Mononuclear cell (primary cell): ENCODE data around the gene RBM26. TPM values are rescaled to one million over a fixed set of nuclear protein-coding genes. Genes with fewer than 3 reads are reported as not detected.

Experiments
- H3K27me3 ChIP-seq: 2 replicates; pipeline ENCODE4 v1.6.0; 2011; ENCODE audit warnings: low read length, control low read depth; ENCODE audit not compliant: insufficient read depth
- H3K4me1 ChIP-seq: 2 replicates; pipeline ENCODE4 v1.5.1; 2011; ENCODE audit warnings: mild to moderate bottlenecking, low read length, control low read depth; ENCODE audit not compliant: insufficient read depth
- H3K4me3 ChIP-seq: 2 replicates; pipeline ENCODE4 v1.5.1; 2011; ENCODE audit warnings: mild to moderate bottlenecking, low read length, moderate library complexity
- H3K9me3 ChIP-seq: 2 replicates; pipeline ENCODE4 v1.5.1; 2011; ENCODE audit warnings: low read depth, mild to moderate bottlenecking, control low read depth, low read length
- total RNA-seq: library from RNA; depleted of rRNA; stranded (reverse); fragments of >200 nt; gene quantifications from one replicate; pipeline ENCODE4 v1.2.3, GENCODE V29; 2012

RBM26 gene
- total RNA-seq, 1 donor, result 92.8 TPM

- peaks cover 39% of the 10 kb centered on the region for H3K4me1 ChIP-seq
- H3K4me3 ChIP-seq, result peak overlapping the region; percentile 90
- H3K9me3 ChIP-seq, result no peaks in the 10 kb centered on the region
- no peaks in the 10 kb centered on the region for H3K27me3 ChIP-seq
Measured at GRCh38 chr13:79404985-79405384, 1.1 kb downstream of the RBM26 start.

GRCh38 chr13:79404361-79404760 lies 1.7 kb downstream of the RBM26 start:
- Histone ChIP-seq H3K9me3 (no peaks in the 10 kb centered on the region), H3K4me3 (peak overlapping the region; percentile 2), H3K4me1 (peaks cover 39% of the 10 kb centered on the region), H3K27me3 (no peaks in the 10 kb centered on the region)

- Histone ChIP-seq H3K9me3 (no peaks in the 10 kb centered on the region), H3K4me3 (no peak overlapping the region), H3K27me3 (no peaks in the 10 kb centered on the region), H3K4me1 (peaks cover 39% of the 10 kb centered on the region)
Measured at GRCh38 chr13:79403113-79403512, 2.9 kb downstream of the RBM26 start.

- peaks cover 39% of the 10 kb centered on the region for H3K4me1 ChIP-seq
- H3K4me3 ChIP-seq, result no peak overlapping the region
- no peaks in the 10 kb centered on the region for H3K27me3 ChIP-seq
- no peaks in the 10 kb centered on the region for H3K9me3 ChIP-seq
Measured at GRCh38 chr13:79402679-79403078, 3.4 kb downstream of the RBM26 start.

- Histone ChIP-seq H3K27me3 (no peaks in the 10 kb centered on the region), H3K4me1 (peaks cover 39% of the 10 kb centered on the region), H3K4me3 (no peak overlapping the region), H3K9me3 (no peaks in the 10 kb centered on the region)
Measured at GRCh38 chr13:79402074-79402635, 3.9 kb downstream of the RBM26 start.

- Histone ChIP-seq H3K4me1 (peaks cover 34% of the 10 kb centered on the region), H3K4me3 (no peak overlapping the region), H3K27me3 (no peaks in the 10 kb centered on the region), H3K9me3 (no peaks in the 10 kb centered on the region)
Measured at GRCh38 chr13:79401259-79402070, 4.6 kb downstream of the RBM26 start.

GRCh38 chr13:79398915-79399314 lies 7.1 kb downstream of the RBM26 start:
- Histone ChIP-seq H3K9me3 (peaks cover 6% of the 10 kb centered on the region), H3K4me1 (peaks cover 30% of the 10 kb centered on the region), H3K27me3 (no peaks in the 10 kb centered on the region), H3K4me3 (no peak overlapping the region)

GRCh38 chr13:79398127-79398526 lies 7.9 kb downstream of the RBM26 start:
- H3K9me3 ChIP-seq, result peaks cover 6% of the 10 kb centered on the region
- H3K4me1 ChIP-seq, result peaks cover 30% of the 10 kb centered on the region
- no peaks in the 10 kb centered on the region for H3K27me3 ChIP-seq
- no peak overlapping the region for H3K4me3 ChIP-seq

GRCh38 chr13:79395881-79396280 lies 10.2 kb downstream of the RBM26 start:
- H3K27me3 ChIP-seq, result no peaks in the 10 kb centered on the region
- peaks cover 6% of the 10 kb centered on the region for H3K9me3 ChIP-seq
- H3K4me1 ChIP-seq, result peaks cover 28% of the 10 kb centered on the region
- no peak overlapping the region for H3K4me3 ChIP-seq

GRCh38 chr13:79393564-79394249 lies 12.3 kb downstream of the RBM26 start:
- Histone ChIP-seq H3K4me3 (peak overlapping the region; percentile 17), H3K27me3 (no peaks in the 10 kb centered on the region), H3K4me1 (peaks cover 31% of the 10 kb centered on the region), H3K9me3 (peaks cover 6% of the 10 kb centered on the region)

- Histone ChIP-seq H3K27me3 (no peaks in the 10 kb centered on the region), H3K4me1 (peaks cover 31% of the 10 kb centered on the region), H3K4me3 (peak overlapping the region; percentile 5), H3K9me3 (peaks cover 6% of the 10 kb centered on the region)
Measured at GRCh38 chr13:79392882-79393563, 13.0 kb downstream of the RBM26 start.

GRCh38 chr13:79389026-79389425 lies 17.0 kb downstream of the RBM26 start:
- H3K9me3 ChIP-seq, result no peaks in the 10 kb centered on the region
- H3K4me3 ChIP-seq, result no peak overlapping the region
- H3K4me1 ChIP-seq, result peaks cover 35% of the 10 kb centered on the region
- H3K27me3 ChIP-seq, result no peaks in the 10 kb centered on the region

GRCh38 chr13:79387853-79388252 lies 18.2 kb downstream of the RBM26 start:
- H3K27me3 ChIP-seq, result no peaks in the 10 kb centered on the region
- H3K9me3 ChIP-seq, result no peaks in the 10 kb centered on the region
- no peak overlapping the region for H3K4me3 ChIP-seq
- H3K4me1 ChIP-seq, result peaks cover 30% of the 10 kb centered on the region

- Histone ChIP-seq H3K9me3 (no peaks in the 10 kb centered on the region), H3K27me3 (no peaks in the 10 kb centered on the region), H3K4me1 (peaks cover 29% of the 10 kb centered on the region), H3K4me3 (no peak overlapping the region)
Measured at GRCh38 chr13:79386125-79386826, 19.8 kb downstream of the RBM26 start.
